HAP-1 (cell line): ENCODE measurements around the gene SMCO4.
A peak's percentile ranks its signal among the peaks of the same experiment; 100 is the strongest.

Source experiments
- DNase-seq, 2 experiments: peaks; one replicate each; pipeline ENCODE4 v3.0.0-alpha.2; 2016 to 2020; ENCODE audit warnings: low spot score in 2 of 2
- H3K27me3 ChIP-seq: fragments of 250-450 bp; sonication (Bioruptor Pico); 2 replicates; pipeline ENCODE4 v1.5.1; 2020; ENCODE audit warnings: low read depth, mild to moderate bottlenecking, moderate library complexity
- H3K36me3 ChIP-seq: fragments of 250-450 bp; sonication (Bioruptor Pico); replicated peaks from 2 replicates; pipeline ENCODE4 v1.5.1; 2020; ENCODE audit warnings: mild to moderate bottlenecking
- H3K4me1 ChIP-seq: fragments of 250-450 bp; sonication (Bioruptor Pico); 2 replicates; pipeline ENCODE4 v1.5.1; 2020; ENCODE audit warnings: mild to moderate bottlenecking
- H3K4me3 ChIP-seq: fragments of 250-450 bp; sonication (Bioruptor Pico); 2 replicates; pipeline ENCODE4 v1.5.1; 2020; ENCODE audit warnings: mild to moderate bottlenecking, moderate library complexity
- H3K9me3 ChIP-seq: fragments of 250-450 bp; sonication (Bioruptor Pico); 2 replicates; pipeline ENCODE4 v1.5.1; 2020; ENCODE audit warnings: mild to moderate bottlenecking, moderate library complexity
- in situ Hi-C: fragments of 300-500 bp; cut with MboI; formaldehyde crosslinking; loops from 3 replicates; pipeline ENCODE4 v1.14.3; 2020; ENCODE audit warnings: low sequenced_read_pairs, inconsistent platforms, mixed read lengths

The SMCO4 gene

DNA sequence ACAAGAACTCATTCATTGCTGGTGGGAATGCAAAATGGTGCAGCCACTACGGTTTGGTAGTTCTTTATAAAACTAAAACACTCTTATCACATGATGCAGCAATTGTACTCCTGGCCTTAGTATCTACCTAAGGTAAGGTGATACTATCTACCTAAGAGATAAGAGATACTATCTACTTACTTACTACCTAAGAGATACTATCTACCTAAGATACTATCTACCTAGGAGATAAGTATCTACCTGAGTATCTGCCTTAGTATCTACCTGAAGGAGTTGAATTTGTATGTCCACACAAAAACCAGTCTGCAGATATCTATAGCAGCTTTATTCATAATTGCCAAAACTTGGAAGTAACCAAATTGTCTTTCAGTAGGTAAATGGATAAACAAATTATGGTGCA, 29.0 kb upstream of the SMCO4 start:
- in situ Hi-C loops = no loop called here
- no peak overlapping the region for H3K4me3 ChIP-seq
- DNase-seq = no peak
- no peaks in the 10 kb centered on the region for H3K36me3 ChIP-seq
- H3K4me1 ChIP-seq = no peaks in the 10 kb centered on the region
- no peaks in the 10 kb centered on the region for H3K9me3 ChIP-seq
- peaks cover 5% of the 10 kb centered on the region for H3K27me3 ChIP-seq

DNA sequence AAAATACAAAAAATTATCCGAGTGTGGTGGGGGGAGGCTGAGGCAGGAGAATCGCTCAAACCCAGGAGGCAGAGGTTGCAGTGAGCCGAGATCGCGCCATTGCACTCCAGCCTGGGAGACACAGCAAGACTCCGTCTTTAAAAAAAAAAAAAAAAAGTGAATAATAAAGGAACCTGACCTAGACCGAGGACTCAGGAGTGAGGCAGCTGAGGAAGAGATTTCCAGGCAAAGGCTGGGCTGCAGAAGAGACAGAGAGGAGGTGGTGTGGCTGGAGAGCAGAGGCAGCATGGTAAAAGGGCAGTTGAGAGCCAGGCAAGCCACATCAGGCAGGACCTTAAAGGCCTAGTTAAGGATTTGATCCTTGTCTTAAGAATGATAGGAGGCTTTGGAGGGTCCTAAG, 28.4 kb upstream of the SMCO4 start:
- Histone ChIP-seq H3K36me3 (no peaks in the 10 kb centered on the region), H3K4me1 (no peaks in the 10 kb centered on the region), H3K27me3 (peaks cover 4% of the 10 kb centered on the region), H3K4me3 (no peak overlapping the region), H3K9me3 (no peaks in the 10 kb centered on the region)
- no peak for DNase-seq
- in situ Hi-C loops = no loop called here

DNA sequence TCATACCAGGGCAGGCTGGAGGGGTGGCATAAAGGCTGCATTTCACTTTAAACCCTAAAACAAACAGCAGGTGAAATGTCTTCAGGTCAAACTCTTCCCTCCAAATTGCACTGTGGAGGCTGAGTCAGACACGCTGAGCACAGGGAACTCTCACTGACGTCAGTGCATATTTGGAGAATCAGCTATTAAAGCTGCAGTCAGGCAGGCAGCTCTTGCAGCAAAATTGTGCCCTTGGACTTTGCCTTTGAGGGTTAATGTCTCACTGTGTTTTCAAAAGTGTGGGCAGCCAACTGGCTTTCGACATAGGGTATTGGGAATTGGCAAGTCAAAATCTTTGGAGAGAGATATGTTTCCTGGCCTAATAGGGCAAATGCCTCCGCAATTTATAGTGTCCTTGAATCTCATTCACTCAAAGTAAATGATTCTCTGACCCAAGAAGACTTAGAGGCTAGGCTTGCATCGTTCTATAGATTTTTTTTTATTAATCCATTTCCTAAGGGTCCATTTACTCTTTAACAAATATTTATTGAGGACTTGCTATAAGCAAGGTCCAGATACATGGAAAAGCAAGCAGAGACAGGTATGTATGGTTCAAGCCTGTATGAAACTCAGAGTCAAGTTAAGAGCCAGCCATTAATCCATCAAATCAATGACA, 27.7 kb upstream of the SMCO4 start:
- no peak for DNase-seq
- Histone ChIP-seq H3K27me3 (no peaks in the 10 kb centered on the region; the same call in none of the 2 replicates), H3K9me3 (no peaks in the 10 kb centered on the region), H3K4me1 (no peaks in the 10 kb centered on the region), H3K4me3 (no peak overlapping the region), H3K36me3 (no peaks in the 10 kb centered on the region)
- in situ Hi-C loops = no loop called here

DNA sequence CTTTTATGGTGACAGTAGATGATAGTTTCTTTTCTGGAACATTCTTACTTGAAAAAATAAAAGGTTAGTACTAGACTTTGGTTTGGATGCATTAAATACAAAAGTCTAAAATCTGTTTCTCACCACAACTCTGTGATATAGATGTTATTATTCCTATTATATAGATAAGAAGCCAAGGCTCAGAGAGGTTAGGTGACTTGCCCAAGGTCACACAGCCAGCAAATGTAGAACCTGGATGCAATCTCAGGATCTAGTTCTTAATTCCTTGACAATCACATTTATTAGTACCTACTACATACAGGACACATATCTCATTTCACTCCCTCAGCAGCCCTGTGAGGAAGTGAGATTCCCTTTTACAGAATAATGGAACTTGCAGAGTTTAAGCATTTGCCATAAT, 26.3 kb upstream of the SMCO4 start:
- in situ Hi-C loops = no loop called here
- Histone ChIP-seq H3K27me3 (no peaks in the 10 kb centered on the region; the same call in none of the 2 replicates), H3K9me3 (no peaks in the 10 kb centered on the region), H3K4me3 (no peak overlapping the region), H3K4me1 (no peaks in the 10 kb centered on the region), H3K36me3 (no peaks in the 10 kb centered on the region)
- no peak for DNase-seq

DNA sequence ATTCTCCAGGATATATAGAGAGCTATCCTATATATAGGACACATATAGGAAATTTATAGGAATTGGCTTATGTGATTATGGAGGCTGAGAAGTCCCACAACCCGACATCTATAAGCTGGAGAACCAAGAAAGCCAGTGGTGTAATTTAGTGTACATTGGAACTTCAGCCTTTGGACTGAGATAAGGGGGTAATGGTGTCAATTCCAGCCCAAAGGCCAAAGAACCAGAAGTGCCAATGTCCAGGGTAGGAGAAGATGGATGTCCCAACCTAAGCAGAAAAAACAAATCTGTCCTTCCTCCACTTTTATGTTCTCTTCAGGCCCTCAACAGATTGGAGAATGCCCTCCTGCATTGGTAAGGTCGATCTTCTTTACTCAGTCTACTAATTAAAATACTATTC, 25.5 kb upstream of the SMCO4 start:
- DNase-seq = no peak
- Histone ChIP-seq H3K27me3 (no peaks in the 10 kb centered on the region; the same call in none of the 2 replicates), H3K36me3 (no peaks in the 10 kb centered on the region), H3K4me3 (no peak overlapping the region), H3K9me3 (no peaks in the 10 kb centered on the region), H3K4me1 (no peaks in the 10 kb centered on the region)
- in situ Hi-C loops = no loop called here

DNA sequence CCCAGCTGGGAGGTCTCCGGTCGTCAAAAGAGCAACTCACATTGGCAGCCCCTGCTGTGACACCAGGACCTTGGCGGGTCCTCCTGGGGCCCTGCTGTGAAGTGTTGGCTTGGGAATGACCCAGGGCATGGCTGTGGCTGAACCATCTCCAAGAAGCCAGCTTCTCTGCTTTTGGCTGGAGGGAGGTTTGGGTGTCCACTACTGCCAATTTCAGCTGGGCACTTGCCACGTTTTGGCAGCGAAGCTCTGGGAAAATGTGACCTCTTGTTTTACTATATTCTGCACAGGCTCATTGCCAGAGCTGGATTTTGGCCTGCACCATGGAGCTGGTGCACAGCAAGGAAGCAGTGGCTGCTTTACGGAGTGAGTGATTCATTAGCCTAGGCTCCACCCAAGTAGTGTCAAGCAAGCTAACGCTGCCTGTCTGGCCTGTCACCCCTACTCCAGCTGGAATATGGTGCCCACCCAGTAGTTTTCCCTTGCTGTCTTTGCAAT, 24.3 kb upstream of the SMCO4 start:
- Histone ChIP-seq H3K4me3 (no peak overlapping the region), H3K36me3 (no peaks in the 10 kb centered on the region), H3K9me3 (no peaks in the 10 kb centered on the region), H3K27me3 (no peaks in the 10 kb centered on the region; the same call in none of the 2 replicates), H3K4me1 (no peaks in the 10 kb centered on the region)
- in situ Hi-C loops = no loop called here
- no peak for DNase-seq

DNA sequence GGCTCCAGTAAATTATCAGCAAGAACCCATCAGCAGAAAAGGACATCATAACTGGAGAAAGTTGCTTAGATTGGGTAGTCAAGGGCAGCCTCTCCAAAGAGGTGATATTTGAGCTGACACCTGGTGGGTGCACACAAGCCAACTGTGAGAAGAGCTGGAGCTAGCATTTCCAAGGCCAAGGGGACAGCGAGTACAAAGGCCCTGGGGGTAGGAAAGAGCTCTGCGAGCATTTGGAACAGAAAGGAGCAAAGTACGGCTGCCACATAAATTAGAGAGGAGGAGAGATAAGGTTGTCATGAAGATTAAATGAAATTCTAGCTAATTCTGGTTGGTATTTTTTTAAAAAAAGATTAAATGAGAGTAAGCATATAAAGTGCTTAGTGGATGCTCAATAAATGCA, 21.7 kb upstream of the SMCO4 start:
- peaks cover 8% of the 10 kb centered on the region for H3K4me1 ChIP-seq
- no peaks in the 10 kb centered on the region for H3K36me3 ChIP-seq
- no peak overlapping the region for H3K4me3 ChIP-seq
- H3K27me3 ChIP-seq = no peaks in the 10 kb centered on the region; the same call in none of the 2 replicates
- in situ Hi-C loops = no loop called here
- no peak for DNase-seq
- H3K9me3 ChIP-seq = no peaks in the 10 kb centered on the region

DNA sequence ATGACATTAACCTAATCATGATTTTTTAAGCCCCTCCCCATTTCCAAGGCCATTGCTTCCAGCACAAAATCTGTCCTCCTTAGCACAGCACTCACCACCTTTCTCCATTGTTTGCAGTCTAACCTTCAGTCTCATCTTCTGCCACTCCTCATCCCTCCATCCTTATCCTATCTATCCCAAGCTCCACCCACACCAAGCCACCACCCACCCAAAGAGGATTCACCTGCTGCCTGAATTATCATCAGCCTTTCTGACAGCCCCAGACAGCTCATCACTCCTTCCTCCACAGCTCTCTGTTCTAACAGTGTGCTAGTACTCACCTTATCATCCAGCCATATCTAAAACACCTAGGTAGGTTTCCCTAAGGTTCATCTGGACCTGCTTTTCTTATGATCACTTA, 20.7 kb upstream of the SMCO4 start:
- H3K27me3 ChIP-seq = no peaks in the 10 kb centered on the region; the same call in 1 of the 2 replicates
- H3K9me3 ChIP-seq = no peaks in the 10 kb centered on the region
- in situ Hi-C loops = no loop called here
- no peaks in the 10 kb centered on the region for H3K36me3 ChIP-seq
- H3K4me3 ChIP-seq = no peak overlapping the region
- DNase-seq = no peak
- H3K4me1 ChIP-seq = peaks cover 8% of the 10 kb centered on the region

DNA sequence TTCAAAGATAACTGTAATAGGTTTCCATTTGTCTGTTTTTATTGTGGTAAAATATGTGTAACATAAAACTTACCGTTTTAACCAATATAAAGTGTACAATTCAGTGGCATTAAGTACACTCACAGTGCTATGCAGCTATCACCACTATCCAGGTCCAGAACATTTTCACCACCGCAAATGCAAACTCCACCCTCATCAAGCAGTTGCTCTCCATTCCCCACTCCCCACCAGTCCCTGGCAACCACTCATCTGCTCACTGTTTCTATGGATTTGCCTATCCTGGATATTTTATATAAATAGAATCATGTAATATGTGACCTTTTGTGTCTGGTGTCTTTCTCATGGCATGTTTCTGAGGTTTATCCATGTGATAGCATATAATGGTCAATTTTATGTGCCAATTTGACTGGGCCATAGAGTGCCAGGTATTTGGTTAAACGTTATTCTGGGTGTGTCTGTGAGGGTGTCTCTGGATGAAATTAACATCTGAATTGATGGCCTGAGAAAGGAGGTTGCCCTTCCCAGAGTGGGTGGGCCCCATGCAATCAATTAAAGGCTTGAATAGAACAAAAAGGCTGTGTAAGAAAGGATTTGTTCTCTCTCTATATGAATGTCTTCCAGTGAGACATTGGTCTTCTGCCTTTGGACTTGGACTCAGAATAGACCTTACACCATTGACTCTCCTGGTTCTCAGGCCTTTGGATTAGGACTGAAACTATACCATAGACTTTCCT, 17.2 kb upstream of the SMCO4 start:
- in situ Hi-C loops = no loop called here
- peak; percentile 70 to 88 for DNase-seq
- Histone ChIP-seq H3K4me3 (no peak overlapping the region), H3K36me3 (no peaks in the 10 kb centered on the region), H3K27me3 (no peaks in the 10 kb centered on the region), H3K9me3 (no peaks in the 10 kb centered on the region), H3K4me1 (peaks cover 8% of the 10 kb centered on the region)

DNA sequence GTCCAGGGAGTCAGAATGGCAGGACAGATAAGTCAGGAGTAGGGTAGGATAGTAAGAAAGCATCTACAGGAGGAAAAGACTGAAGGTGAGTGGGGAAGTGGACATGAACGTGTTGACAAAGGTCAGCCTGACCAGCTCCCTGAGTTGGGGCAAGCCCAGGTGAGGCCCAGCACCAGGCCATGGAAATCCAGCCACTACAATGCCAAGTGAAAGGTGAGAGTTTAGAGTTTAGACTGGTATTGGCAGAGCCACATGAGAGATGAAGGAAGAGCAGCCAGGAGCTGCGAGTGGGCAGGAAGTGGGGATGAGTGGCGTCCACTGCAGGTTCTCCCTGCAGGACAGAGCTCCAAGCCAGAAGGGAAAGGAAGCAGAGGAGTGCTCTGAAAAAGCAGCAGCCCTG, 16.5 kb upstream of the SMCO4 start:
- Histone ChIP-seq H3K9me3 (no peaks in the 10 kb centered on the region), H3K4me3 (no peak overlapping the region), H3K36me3 (no peaks in the 10 kb centered on the region), H3K27me3 (no peaks in the 10 kb centered on the region), H3K4me1 (peaks cover 8% of the 10 kb centered on the region)
- no peak for DNase-seq
- in situ Hi-C loops = no loop called here

DNA sequence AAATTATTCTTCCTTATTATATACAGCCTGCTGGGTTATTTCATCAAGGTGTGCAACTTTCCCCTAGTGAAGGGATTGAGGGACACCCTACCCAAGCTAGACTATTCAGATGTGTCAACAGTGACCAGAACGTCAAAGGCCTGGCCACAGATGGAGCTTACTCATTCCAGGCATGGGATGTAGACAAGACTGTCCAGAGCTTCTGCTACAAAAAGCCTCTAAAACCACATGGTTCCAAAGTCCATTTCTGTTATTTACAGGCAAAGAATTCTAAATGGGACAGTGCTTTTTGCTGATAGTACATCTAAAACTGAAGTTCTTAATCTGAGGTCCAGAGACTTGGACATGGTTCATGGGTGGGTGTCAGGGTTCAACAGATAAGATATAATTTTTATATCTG, 9.7 kb upstream of the SMCO4 start:
- no peak for DNase-seq
- Histone ChIP-seq H3K4me1 (no peaks in the 10 kb centered on the region), H3K27me3 (no peaks in the 10 kb centered on the region), H3K9me3 (no peaks in the 10 kb centered on the region), H3K4me3 (no peak overlapping the region), H3K36me3 (no peaks in the 10 kb centered on the region)
- in situ Hi-C loops = no loop called here

DNA sequence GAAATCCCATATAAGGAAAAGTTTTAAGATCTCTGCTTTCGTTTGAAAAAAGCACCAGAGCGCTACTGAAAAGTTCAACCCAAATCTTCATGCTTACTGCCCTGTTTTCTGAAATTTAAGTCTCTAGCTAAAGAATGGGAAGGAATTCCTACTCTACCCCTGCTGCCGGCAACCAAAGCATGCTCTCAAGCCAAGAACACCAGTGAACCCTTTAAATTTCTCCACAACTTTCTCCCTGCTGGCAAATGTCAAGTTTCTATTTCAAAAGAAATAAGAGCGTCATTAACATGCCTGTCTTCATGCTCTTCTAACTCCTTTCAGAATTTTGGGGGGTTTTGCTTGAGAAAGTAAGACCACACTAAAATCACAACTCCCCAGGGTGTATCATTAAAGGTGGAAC, 6.8 kb upstream of the SMCO4 start:
- DNase-seq = no peak
- H3K9me3 ChIP-seq = no peaks in the 10 kb centered on the region
- in situ Hi-C loops = loop anchor here (10.0 kb wide), 1 partner anchor 315 kb away; no protein-coding TSS in a partner anchor
- H3K4me1 ChIP-seq = no peaks in the 10 kb centered on the region; the same call in 1 of the 2 replicates
- no peaks in the 10 kb centered on the region for H3K36me3 ChIP-seq
- no peak overlapping the region for H3K4me3 ChIP-seq
- H3K27me3 ChIP-seq = no peaks in the 10 kb centered on the region

DNA sequence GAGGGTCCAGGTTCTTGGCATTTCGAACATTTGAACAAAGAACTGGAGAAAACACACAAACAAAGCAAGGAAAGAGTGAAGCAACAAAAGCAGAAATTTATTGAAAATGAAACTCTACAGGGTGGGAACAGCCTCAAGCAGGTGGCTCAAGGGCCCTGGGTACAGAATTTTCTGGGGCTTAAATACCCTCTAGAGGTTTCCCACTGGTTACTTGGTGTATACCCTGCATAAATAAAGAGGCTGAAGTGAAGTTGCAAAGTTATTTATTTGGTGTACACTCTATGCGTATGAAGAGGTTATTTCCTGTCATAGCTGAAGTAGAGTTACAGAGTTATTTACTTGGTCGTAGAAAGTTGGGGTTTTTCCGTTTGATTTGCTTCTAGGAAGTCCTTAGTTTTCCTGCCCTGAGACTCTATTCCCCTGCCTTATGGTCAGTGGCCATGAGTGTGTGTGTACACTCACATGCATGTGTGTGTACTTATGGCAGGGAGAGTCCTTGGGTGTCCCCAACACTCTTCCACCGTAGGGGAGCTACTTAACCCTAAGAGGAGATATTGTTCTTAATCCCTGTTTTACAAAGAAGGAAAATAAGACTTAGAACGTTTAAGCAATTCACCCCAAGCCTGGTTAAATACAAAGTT, 5.6 kb upstream of the SMCO4 start:
- in situ Hi-C loops = loop anchor here (10.0 kb wide), 1 partner anchor 314 kb away; no protein-coding TSS in a partner anchor
- no peak for DNase-seq

DNA sequence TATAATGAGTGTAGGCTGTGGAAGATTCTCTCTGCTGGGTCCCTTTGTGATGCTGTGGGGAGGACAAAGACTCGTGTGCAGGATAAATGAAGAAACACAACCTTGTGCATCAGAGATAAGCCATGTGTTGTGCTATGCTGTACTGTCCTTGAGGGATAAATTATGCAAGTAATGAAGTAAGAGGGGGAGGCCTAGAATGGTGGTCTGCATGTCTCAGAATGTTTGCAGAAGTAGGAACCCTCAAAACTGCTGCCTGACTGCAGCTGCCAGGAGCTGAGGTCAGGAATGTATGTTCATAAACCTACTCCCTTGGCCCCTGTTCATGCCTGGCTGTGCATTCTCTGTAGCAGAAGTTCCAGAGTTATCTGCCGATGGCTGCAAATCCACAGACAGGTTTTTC, 4.6 kb upstream of the SMCO4 start:
- Histone ChIP-seq H3K9me3 (no peaks in the 10 kb centered on the region), H3K36me3 (no peaks in the 10 kb centered on the region), H3K4me3 (no peak overlapping the region), H3K27me3 (no peaks in the 10 kb centered on the region), H3K4me1 (no peaks in the 10 kb centered on the region; the same call in 1 of the 2 replicates)
- no peak for DNase-seq
- in situ Hi-C loops = loop anchor here (10.0 kb wide), 1 partner anchor 313 kb away; no protein-coding TSS in a partner anchor

More for the DNA sequence above, 5.6 kb upstream of the SMCO4 start:
- Histone ChIP-seq H3K27me3 (no peaks in the 10 kb centered on the region), H3K9me3 (no peaks in the 10 kb centered on the region), H3K4me1 (no peaks in the 10 kb centered on the region; the same call in 1 of the 2 replicates), H3K36me3 (no peaks in the 10 kb centered on the region), H3K4me3 (no peak overlapping the region)
